Left kidney (tissue), 2 donors: Measurements from ENCODE around the gene CAPN1. TPM values are rescaled to one million over a fixed set of nuclear protein-coding genes. Genes with fewer than 3 reads are reported as not detected.

Source experiments
- DNase-seq: peaks from one replicate; pipeline ENCODE4 v3.0.0-alpha.2; 2013
- polyA plus RNA-seq: library from polyadenylated mRNA; unstranded; fragments of 120-200 nt; gene quantifications from one replicate; pipeline ENCODE4 v1.2.1, GENCODE V29; 2013; ENCODE audit not compliant: insufficient read length

The CAPN1 gene
- polyA plus RNA-seq, 1 donor: 86.6 TPM

DNA sequence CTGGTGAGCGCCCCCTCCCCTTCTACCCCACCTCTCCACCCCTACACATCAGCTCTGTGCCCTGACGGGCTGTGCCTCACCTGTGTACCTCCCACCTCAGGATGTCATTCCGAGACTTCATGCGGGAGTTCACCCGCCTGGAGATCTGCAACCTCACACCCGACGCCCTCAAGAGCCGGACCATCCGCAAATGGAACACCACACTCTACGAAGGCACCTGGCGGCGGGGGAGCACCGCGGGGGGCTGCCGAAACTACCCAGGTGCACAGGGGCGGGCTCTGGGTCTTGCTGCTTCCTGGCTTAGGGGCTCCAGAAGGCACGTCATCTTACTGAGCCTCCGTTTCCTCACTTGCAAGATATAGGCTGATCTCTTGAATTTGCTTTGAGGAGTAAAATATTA lies 6.8 kb downstream of the CAPN1 start:
- no peak for DNase-seq

DNA sequence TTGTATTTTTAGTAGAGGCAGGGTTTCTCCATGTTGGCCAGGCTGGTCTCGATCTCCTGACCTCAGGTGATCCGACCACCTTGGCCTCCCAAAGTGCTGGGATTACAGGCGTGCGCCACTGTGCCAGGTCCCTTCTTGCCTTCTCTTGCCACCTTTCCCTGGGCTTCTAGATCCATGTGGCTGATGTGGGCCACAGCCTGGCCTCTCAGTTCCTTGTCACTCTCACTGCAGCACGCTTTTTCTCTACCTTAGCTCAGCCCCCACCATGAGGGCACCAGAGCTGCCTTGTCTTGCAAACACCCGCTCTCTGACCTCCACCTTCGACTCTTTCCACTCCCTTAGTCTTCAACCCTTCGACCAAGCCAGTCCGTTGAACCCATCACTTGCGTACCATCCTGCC lies 7.5 kb downstream of the CAPN1 start:
- DNase-seq: no peak

DNA sequence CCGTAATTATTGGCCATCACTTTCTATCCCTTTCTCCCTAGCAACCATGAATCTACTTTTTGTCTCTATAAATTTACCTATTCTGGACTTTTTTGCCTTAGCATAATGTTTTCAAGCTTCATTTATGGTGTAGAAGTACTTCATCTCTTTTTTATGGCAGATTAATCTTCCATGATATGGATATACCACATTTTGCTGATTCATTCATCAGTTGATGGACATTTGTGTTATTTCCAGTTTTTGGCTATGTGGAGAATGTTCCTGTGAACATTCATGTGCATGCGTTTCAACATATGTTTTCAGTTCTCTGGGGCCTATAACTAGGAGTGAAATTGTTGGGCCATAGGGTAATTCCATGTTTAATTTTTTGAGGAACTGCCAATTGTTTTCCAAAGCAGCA lies 12.8 kb downstream of the CAPN1 start:
- DNase-seq: no peak

DNA sequence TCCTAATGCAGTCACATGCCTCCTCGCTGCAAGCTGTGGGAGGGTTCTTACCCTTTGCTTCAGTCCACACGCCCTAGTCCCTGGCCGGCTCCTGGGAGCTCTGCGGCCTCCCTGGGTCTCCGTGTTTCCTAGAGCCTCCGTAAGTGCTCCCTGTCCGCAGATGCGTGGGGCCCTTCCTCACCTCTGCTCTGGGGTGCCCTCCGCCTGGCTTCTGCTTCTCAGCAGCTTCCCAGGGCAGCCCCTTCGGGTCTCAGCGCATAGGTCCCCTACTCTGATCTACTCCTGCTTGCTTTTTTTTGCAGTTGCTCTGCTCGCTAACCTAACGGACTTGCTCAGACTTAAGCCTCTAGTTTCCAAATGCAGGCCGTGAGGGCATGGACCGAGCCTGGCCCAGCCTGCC lies 22.4 kb downstream of the CAPN1 start:
- DNase-seq: no peak

DNA sequence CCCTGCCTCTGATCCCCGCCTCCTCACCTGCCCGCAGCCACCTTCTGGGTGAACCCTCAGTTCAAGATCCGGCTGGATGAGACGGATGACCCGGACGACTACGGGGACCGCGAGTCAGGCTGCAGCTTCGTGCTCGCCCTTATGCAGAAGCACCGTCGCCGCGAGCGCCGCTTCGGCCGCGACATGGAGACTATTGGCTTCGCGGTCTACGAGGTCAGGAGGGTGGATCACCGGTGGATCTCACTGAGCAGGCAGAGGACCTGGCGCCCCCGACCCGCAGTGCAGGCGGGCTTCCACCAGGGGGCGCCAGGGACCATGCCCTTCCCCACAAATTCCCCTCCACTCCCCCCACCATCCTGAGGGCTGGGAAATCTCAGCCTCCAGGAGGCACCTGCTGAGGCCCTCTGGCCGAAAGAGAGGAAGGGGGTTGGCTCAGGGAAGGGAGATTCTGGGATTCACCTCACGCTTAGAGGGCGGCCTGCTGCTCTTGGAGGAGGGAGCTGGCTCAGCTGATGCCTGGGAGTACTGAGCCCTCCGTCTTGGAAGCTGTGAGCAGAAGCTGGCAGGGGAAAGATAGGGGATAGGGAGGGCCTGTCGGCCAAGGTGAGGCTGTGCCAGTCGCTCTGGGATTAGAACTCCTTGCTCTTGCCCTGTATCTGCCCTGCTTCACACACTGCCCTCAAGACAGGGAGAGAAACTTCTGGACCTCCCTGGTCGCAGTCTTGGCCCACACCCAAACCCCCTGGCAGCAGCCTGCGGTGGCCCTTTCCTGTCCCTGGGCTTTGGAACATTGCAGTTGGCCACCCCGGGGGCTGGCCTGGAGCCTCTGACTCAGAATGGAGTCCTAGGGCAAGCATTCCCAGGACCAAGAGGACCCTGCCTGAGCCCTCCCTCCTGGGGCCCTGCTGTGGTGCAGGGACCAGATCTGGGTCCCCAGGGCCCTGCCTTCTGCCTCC lies 23.2 kb downstream of the CAPN1 start:
- no peak for DNase-seq

- DNase-seq: no peak
Observed at GRCh38 chr11:65205602-65205967, 23.9 kb downstream of the CAPN1 start.

- no peak for DNase-seq
Observed at GRCh38 chr11:65206441-65206841, 24.7 kb downstream of the CAPN1 start.

DNA sequence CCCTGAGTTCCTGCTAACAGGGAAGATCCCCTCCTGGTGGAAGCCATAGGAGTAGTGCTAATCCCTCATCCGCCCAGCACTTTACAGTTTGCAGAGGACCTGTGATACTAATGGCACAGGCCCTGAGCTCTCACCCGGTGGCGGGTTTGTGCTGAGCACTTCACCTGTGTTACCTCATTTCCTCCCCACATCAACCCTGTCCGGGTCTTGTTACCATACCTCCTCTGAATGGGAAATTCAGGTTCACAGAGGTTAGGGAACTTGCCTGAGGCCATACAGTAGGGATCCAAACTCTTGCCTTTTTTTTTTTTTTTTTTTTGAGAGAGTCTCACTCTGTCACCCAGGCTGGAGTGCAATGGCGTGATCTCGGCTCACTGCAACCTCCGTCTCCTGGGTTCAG lies 25.2 kb downstream of the CAPN1 start:
- DNase-seq: no peak

- DNase-seq: no peak
Observed at GRCh38 chr11:65207918-65208784, 26.4 kb downstream of the CAPN1 start.

DNA sequence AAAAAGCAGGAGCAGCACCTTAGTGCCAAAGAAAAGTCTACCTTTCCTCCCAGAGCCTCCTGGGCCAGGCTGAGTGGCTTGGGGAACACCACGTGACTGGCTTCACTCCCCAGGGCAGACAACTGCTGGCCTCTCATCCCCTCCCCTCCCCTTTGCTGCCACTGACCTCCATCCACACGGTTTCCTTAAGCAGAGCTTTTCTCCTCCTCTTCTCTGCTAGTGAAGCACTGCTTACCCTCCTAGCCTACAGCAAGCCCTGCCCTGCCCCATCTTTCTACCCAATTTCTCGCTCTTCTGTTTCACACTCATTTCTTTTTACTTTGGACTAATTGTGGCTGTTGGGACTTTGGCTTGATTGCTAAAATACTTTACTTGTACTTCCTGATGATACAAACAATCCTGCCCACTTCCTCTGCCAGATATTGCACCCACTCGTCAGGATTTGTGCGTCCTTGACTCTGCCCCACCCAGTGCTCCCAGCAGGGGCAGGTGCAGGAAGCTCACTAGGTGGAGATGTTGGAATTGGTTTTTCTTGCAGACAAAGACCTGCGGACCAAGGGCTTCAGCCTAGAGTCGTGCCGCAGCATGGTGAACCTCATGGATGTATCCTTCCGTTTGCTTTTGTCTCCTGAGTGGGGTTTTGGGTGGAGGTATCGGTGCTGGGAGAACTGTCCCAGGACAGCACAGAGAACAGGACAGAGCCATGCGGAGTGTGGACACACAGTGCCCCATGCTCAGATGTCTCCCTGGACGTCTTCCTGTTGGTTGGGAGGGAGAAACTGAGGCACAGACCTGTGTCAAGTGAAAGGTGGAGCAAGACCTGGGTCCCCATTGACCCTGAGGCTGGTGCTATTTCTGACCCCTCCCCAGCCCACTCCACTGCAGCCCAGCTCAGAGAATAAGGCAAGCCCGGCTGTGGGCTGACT lies 27.3 kb downstream of the CAPN1 start:
- DNase-seq: no peak

DNA sequence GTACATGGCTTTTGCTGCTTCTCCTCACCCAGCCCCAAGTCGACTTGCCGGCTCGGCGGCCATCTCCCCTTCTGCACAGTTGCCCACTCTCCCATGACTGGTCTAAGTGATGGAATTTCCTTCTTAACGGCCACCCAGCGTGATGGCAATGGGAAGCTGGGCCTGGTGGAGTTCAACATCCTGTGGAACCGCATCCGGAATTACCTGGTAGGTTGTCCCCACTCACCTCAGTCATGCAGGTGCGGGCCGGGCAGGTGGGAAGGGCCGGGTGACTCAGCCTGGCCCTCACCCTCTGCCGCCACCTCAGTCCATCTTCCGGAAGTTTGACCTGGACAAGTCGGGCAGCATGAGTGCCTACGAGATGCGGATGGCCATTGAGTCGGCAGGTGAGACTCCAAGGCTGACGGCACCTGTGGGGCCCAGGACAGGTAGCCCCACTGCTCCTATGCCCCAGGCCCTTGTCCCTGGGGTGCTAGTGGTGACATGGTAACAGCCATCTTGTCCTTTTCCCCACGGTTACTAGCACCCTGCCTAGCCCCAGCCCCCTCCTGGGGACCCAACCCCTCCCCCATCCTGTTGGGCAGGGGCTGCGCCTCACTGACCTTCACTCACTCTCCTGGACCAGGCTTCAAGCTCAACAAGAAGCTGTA lies 28.1 kb downstream of the CAPN1 start:
- no peak for DNase-seq

GRCh38 chr11:65210361-65210731 lies 28.6 kb downstream of the CAPN1 start:
- DNase-seq: no peak

DNA sequence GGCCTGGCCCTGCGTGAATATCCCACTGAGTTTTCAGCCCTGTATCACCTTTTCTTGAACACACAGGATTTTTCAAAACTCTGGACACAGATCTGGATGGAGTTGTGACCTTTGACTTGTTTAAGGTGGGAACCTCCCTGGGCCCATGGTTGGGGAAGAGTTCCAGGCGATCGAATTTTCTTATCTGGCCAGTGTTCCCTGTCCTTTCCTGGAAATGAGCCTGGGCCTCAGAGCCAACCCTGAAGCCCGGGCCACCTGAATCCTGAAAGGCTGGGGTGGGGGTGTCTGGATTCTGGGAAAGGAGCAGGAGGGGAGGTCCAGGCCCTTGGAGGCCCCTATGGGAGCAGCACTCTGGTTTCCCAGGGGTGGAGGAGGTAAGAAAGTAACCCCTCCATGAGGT lies 29.0 kb downstream of the CAPN1 start:
- no peak for DNase-seq

DNA sequence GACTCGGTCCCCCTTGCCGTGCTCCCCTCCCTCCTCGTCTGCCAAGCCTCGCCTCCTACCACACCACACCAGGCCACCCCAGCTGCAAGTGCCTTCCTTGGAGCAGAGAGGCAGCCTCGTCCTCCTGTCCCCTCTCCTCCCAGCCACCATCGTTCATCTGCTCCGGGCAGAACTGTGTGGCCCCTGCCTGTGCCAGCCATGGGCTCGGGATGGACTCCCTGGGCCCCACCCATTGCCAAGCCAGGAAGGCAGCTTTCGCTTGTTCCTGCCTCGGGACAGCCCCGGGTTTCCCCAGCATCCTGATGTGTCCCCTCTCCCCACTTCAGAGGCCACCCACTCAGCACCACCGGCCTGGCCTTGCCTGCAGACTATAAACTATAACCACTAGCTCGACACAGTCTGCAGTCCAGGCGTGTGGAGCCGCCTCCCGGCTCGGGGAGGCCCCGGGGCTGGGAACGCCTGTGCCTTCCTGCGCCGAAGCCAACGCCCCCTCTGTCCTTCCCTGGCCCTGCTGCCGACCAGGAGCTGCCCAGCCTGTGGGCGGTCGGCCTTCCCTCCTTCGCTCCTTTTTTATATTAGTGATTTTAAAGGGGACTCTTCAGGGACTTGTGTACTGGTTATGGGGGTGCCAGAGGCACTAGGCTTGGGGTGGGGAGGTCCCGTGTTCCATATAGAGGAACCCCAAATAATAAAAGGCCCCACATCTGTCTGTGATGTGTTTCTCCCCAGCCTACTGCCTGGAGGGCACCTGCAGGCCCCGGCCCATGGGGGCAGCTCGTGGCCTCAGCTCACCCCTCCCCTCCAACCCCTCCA lies 29.8 kb downstream of the CAPN1 start:
- DNase-seq: no peak

- DNase-seq: no peak
Observed at GRCh38 chr11:65212226-65212801, 30.6 kb downstream of the CAPN1 start.

DNA sequence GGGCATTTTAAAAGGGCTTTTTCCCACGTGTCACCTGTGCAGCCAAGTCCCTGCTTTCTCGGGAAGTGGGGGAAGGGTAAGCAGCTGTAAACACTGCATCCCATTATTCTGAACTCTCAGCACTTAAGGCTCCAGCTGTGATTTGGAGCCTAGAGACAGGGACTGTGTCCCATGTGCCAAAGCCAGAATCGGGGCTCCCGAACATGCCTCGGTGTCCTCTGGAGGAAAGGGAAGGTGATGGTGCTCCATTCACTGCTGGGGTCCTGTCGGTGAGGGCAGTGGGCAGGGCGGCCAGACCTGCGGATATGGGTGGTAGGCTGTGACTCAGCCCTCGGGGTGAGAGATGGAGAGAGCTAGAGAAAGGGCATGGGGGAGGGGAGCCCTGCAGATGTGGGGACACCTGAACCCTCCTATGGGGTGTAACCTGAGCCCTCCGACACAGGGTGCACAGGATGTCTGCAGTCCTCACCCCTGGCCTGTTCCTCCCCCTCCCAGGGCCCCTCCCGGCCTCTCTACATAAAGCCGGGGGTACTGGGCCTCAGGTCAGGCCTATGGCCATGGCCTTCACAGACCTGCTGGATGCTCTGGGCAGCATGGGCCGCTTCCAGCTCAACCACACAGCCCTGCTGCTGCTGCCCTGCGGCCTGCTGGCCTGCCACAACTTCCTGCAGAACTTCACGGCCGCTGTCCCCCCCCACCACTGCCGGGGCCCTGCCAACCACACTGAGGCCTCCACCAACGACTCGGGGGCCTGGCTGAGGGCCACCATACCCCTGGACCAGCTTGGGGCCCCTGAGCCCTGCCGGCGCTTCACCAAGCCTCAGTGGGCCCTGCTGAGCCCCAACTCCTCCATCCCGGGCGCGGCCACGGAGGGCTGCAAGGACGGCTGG lies 31.8 kb downstream of the CAPN1 start:
- DNase-seq: no peak

DNA sequence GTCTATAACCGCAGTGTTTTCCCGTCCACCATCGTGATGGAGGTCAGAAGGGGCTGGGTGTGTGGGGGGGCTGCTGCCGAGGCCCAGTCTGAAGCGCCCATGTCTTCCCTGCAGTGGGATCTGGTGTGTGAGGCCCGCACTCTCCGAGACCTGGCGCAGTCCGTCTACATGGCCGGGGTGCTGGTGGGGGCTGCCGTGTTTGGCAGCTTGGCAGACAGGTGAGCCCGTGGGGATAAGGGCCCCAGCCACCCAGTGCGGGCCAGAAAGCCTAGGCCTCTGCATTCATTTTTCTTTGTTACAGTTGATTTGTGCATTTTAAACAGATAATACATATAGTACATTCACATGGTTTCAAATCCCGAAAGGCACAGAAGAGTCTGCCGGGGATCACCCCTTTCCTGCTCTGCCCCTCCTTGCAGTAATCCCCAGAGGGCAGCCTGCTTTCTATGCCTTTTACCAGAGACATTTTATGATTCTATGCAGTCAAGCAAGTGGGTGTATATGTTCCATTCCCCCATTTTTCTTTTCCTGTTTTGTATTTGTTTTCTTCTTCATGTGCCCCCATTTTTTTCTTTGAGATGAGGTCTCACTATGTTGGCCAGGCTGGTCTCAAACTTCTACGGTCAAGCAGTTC lies 32.6 kb downstream of the CAPN1 start:
- DNase-seq: no peak

GRCh38 chr11:65215441-65216076 lies 33.8 kb downstream of the CAPN1 start:
- DNase-seq: no peak
